ENCODE results near the gene OR8H2.
"Not testable (repeated sequence)": the region's sequence is repeated elsewhere in the genome, so short reads cannot be mapped to it uniquely, and the experiment has no call there.

The OR8H2 gene

DNA sequence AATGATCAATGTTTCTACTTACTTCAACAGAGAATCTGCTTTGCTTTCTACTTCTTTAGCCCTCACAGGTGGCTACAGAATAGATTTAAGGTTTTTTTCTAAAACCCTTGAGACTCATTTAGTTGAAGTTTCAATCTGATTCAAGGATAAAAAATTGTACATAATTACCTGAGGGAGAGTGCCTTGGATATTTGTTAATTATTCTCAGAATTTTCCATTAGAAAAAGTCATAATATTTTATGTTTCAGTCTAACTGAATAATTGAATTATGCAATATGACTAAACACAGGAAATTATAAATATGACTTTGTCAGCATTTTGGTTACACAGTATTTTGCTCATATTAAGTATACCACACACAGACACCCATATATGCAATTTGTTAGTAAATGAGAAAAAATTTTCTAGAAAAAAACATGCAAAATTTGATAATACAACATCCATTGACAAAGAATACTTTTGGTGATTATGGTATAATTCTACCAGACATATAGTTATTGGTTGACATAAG lies 36.7 kb downstream of the OR8H2 start, which contains the start of gene OR8J3:
TSS of gene OR8J3 (minus strand) at position 51 of the 511 bp plus-strand sequence. CDS start 2,483 bp downstream, outside the sequence.
- TF ChIP-seq, protein P1, sequence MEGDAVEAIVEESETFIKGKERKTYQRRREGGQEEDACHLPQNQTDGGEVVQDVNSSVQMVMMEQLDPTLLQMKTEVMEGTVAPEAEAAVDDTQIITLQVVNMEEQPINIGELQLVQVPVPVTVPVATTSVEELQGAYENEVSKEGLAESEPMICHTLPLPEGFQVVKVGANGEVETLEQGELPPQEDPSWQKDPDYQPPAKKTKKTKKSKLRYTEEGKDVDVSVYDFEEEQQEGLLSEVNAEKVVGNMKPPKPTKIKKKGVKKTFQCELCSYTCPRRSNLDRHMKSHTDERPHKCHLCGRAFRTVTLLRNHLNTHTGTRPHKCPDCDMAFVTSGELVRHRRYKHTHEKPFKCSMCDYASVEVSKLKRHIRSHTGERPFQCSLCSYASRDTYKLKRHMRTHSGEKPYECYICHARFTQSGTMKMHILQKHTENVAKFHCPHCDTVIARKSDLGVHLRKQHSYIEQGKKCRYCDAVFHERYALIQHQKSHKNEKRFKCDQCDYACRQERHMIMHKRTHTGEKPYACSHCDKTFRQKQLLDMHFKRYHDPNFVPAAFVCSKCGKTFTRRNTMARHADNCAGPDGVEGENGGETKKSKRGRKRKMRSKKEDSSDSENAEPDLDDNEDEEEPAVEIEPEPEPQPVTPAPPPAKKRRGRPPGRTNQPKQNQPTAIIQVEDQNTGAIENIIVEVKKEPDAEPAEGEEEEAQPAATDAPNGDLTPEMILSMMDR (IDR thresholded peaks at IDR 0.05; ENCODE audit: insufficient read depth, low read depth, low read length, missing control alignments): no peak
- DNase-seq (ENCODE audit: low read depth): no peak

DNA sequence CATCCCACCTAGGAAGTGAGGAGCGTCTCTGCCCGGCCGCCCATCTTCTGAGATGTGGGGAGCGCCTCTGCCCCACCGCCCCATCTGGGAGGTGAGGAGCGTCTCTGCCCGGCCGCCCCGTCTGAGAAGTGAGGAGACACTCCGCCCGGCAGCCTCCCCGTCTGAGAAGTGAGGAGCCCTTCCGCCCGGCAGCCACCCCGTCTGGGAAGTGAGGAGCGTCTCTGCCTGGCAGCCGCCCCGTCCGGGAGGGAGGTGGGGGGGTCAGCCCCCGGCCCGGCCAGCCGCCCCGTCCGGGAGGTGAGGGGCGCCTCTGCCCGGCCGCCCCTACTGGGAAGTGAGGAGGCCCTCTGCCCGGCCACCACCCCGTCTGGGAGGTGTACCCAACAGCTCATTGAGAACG lies 40.2 kb downstream of the OR8H2 start:
- DNase-seq (ENCODE audit: low read depth); H3K4me3 ChIP-seq (ENCODE audit: low read length): not testable (repeated sequence)

More for the DNA sequence above, 36.7 kb downstream of the OR8H2 start, which contains the start of gene OR8J3:
- no peak within 1 kb of the TSS for H3K4me3 ChIP-seq (ENCODE audit: low read length)

DNA sequence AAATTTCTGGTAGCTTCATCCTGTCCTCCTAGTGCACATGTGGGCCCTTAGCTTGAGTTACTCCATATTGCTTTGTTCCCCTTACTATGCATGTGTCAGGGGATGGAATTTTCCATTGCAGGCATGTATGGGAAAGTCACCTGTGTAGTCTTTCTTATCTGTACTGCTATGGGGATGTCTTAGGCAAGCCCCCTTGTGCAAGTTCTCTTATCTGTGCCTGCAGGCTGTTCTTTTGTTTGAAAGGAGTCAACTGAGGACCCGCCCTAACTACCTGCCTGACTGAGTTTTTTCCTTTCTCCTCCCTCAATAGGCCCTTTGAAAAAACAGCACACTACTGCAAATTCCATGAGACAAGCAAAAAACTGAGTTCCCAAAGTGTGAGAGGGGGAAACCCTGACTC lies 47.9 kb downstream of the OR8H2 start:
- TF ChIP-seq, protein P1 (IDR thresholded peaks at IDR 0.05; ENCODE audit: insufficient read depth, low read depth, low read length, missing control alignments): no peak
- no peak for DNase-seq (ENCODE audit: low read depth)
- H3K4me3 ChIP-seq (ENCODE audit: low read length): no peak overlapping the region

DNA sequence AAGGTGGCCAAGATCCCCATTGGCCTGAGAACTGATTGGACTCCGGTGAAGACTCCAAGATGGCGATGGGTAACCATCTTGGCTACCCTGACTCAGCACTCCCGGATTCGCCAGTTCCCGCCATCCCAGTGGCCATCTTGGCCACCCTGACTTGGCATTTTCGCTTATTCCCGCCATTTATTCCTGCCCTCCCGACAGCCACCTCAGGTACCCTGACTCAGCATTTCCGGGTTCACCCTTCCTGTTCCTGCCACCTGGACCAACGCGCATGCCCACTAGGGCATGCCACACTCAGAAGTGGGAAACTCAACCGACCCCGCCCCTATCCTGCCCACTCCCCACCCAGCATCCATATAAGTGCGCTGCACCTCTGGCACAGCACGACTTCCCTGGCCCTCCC lies 48.8 kb downstream of the OR8H2 start:
- TF ChIP-seq, protein P1 (IDR thresholded peaks at IDR 0.05; ENCODE audit: insufficient read depth, low read depth, low read length, missing control alignments): no peak
- no peak for DNase-seq (ENCODE audit: low read depth)
- no peak overlapping the region for H3K4me3 ChIP-seq (ENCODE audit: low read length)

Measured in epithelial cell of esophagus (primary cell).